ENCODE measurements around the gene KANTR.
A peak's percentile ranks its signal among the peaks of the same experiment; 100 is the strongest.

KANTR gene

GRCh38 chrX:53093748-53094581 lies at the start of gene KANTR:
KANTR (plus strand) TSS chrX:53094142; CDS start chrX:53124273, 30,131 bp downstream.
- peak within 1 kb of the TSS; percentile 82 for H3K4me3 ChIP-seq (ENCODE audit: low read depth, low read length)
- TF ChIP-seq, protein P1, sequence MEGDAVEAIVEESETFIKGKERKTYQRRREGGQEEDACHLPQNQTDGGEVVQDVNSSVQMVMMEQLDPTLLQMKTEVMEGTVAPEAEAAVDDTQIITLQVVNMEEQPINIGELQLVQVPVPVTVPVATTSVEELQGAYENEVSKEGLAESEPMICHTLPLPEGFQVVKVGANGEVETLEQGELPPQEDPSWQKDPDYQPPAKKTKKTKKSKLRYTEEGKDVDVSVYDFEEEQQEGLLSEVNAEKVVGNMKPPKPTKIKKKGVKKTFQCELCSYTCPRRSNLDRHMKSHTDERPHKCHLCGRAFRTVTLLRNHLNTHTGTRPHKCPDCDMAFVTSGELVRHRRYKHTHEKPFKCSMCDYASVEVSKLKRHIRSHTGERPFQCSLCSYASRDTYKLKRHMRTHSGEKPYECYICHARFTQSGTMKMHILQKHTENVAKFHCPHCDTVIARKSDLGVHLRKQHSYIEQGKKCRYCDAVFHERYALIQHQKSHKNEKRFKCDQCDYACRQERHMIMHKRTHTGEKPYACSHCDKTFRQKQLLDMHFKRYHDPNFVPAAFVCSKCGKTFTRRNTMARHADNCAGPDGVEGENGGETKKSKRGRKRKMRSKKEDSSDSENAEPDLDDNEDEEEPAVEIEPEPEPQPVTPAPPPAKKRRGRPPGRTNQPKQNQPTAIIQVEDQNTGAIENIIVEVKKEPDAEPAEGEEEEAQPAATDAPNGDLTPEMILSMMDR (IDR thresholded peaks at IDR 0.05; ENCODE audit: borderline replicate concordance, insufficient read depth, low read depth, low read length): no peak

GRCh38 chrX:53044995-53045394 lies 48.9 kb upstream of the KANTR start:
- TF ChIP-seq, protein P1 (IDR thresholded peaks at IDR 0.05; ENCODE audit: borderline replicate concordance, insufficient read depth, low read depth, low read length): no peak

GRCh38 chrX:53047228-53047627 lies 46.7 kb upstream of the KANTR start:
- no peak overlapping the region for H3K4me3 ChIP-seq (ENCODE audit: low read depth, low read length)
- TF ChIP-seq, protein P1 (IDR thresholded peaks at IDR 0.05; ENCODE audit: borderline replicate concordance, insufficient read depth, low read depth, low read length): no peak

More at GRCh38 chrX:53044995-53045394, 48.9 kb upstream of the KANTR start:
- no peak overlapping the region for H3K4me3 ChIP-seq (ENCODE audit: low read depth, low read length)

- H3K4me3 ChIP-seq (ENCODE audit: low read depth, low read length): no peak within 1 kb of the TSS
- TF ChIP-seq, protein P1 (IDR thresholded peaks at IDR 0.05; ENCODE audit: borderline replicate concordance, insufficient read depth, low read depth, low read length): no peak
Measured at GRCh38 chrX:53048169-53049126, 45.5 kb upstream of the KANTR start, which contains the start of gene GPR173. GPR173 (plus strand) TSS chrX:53048789; CDS start chrX:53076622, 27,833 bp downstream.

GRCh38 chrX:53049127-53049517 lies 44.8 kb upstream of the KANTR start:
- no peak overlapping the region for H3K4me3 ChIP-seq (ENCODE audit: low read depth, low read length)
- TF ChIP-seq, protein P1 (IDR thresholded peaks at IDR 0.05; ENCODE audit: borderline replicate concordance, insufficient read depth, low read depth, low read length): no peak

DNA sequence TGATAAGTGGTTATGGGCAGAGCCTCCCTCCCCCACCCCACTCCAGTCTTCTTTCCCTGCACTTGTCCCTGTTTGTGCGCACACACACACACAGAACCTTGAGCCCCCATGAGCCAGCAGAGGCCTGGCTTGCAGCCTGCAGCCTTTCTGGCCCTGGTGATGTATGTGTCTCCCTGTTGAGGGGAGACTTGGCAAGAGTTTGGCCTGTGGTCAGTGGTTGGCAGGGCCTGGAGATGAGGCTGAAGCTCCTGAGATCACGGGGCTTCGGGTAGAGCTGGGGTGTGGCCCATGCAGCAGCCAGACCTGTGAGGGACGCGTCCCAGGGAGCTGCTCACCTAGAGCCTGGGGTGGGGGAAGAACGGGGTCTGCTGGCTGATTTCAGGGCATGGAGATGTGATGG lies 43.1 kb upstream of the KANTR start:
- H3K4me3 ChIP-seq (ENCODE audit: low read depth, low read length): no peak overlapping the region
- TF ChIP-seq, protein P1 (IDR thresholded peaks at IDR 0.05; ENCODE audit: borderline replicate concordance, insufficient read depth, low read depth, low read length): no peak
